Measurements from ENCODE around the gene CGAS.
"Not testable (repeated sequence)": the region's sequence is repeated elsewhere in the genome, so short reads cannot be mapped to it uniquely, and the experiment has no call there.

CGAS gene

DNA sequence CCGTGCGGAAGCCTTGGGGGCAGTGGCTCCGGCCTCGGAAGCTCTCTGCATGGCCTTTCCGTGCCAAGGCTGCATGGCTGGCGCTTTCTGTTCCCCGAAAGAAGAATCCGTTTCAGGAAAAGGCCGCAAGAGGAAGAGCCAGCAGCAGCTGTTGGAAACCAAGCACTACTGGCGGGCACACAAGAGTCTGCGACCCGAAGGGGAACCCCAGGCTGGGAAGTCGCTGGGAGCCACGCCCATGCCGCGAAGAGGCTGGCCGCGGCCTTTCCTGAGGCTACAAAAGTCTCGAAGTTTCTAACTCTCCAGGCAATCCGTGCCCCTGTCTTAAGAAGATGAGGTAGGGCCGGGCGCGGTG lies at the start of gene CGAS:
Gene CGAS (minus strand): TSS at position 191 of the 355 bp plus-strand sequence. CDS start 116 bp downstream, at position 75.
- peak; percentile 70 for DNase-seq (ENCODE audit: low spot score)

DNA sequence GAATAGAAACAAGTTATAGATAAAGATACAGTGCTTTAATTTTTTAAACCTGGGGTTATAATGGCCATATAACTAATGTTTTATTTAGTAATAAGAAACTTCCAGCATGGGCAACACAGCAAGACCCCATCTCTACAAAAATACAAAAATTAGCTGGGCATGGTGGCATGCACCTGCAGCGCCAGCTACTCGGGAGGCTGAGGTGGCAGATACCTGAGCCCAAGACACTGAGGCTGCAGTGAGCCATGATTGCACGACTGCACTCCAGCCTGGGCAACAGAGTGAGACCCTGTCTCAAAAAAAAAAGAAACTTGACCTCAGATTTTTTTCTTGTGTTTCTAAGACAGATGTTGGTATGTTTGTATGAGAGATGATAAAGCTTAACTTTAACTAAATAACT lies 45.8 kb upstream of the CGAS start:
- no peak for DNase-seq (ENCODE audit: low spot score)

DNA sequence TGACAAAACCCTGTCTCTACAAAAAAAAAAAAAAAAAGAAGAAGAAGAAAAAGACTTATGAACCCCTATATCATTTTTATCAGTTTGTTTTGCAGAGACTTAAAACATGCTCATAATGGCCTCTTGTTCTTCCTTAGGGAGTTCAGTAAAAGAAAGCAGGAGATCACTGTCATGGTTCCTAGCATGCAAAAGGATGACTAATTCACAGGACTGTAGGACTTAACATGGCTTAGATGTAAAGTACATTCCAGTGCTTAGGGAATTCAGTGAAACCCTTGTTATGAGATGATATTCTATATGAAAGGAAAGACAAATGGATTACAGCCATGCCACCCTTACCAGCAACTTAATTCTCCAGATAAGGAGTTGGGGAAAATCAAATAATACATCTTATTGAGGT lies 39.3 kb upstream of the CGAS start:
- DNase-seq (ENCODE audit: low spot score), result no peak

DNA sequence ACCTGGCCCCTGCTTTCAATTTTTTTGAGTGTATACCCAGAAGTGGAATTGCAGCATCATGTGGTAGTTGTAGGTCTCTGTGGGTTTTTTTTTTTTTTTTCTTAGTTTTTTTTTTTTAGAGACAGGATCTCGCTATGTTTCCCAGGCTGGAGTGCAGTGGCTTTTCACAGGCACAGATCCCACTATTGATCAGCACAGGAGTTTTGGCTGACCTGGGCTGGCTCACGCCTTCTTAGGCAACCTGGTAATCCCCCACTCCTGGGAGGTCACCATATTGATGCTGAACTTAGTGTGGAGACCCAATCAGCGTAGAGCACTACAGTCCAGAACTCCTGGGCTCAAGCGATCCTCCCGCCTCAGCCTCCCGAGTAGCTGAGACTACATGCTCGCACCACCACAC lies 35.4 kb upstream of the CGAS start:
- DNase-seq (ENCODE audit: low spot score), result no peak

DNA sequence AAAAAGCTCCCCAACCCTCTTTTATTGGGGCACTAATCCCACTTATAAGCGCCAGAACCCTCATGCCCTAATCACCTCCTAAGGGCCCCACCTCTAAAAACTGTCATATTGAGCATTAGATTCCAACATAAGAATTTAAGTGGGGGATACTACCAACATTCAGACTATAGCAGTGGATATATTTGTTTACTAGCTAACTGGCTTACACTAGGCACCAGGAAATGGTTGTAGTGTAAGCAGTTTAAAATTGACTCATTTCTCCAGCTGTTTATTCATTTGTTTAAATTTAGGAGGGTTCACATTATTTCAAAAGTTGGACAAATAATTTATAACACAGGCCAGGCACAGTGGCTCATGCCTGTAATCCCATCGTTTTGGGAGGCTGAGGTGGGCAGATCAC lies 32.3 kb upstream of the CGAS start:
- DNase-seq (ENCODE audit: low spot score), result no peak

DNA sequence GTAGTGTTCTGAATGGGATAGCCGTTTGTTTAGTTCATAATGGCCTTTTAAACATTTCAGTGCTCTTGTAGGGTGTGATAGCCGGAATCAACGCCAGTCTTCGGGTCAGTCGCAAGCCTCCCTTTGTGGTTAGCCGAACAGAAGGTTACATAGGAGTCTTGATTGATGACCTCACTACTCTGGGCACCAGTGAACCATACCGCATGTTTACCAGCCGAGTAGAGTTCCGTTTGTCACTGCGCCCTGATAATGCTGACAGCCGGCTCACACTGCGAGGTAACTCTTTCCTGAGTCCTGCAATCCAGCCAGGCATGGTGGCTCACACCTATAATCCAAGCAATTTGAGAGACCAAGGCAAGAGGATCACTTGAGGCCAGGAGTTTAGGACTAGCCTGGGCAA lies 29.9 kb upstream of the CGAS start:
- DNase-seq (ENCODE audit: low spot score), result no peak

DNA sequence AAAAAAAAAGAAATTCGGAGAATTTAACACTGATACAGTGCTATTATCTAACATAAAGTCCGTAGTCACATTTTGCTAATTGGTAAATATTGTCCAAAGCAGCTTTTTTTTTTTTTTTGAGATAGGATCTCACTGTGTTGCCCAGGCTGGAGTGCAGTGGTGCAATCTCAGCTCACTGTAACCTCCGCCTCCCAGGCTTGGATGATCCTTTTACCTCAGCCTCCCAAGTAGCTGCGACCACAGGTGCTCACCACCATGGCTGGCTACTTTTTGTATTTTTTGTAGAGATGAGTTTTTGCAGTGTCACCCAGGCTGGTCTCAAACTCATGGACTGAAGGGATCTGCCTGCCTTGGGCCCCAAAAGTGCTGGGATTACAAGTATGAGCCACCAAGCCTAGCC lies 25.3 kb upstream of the CGAS start:
- DNase-seq (ENCODE audit: low spot score), result no peak

DNA sequence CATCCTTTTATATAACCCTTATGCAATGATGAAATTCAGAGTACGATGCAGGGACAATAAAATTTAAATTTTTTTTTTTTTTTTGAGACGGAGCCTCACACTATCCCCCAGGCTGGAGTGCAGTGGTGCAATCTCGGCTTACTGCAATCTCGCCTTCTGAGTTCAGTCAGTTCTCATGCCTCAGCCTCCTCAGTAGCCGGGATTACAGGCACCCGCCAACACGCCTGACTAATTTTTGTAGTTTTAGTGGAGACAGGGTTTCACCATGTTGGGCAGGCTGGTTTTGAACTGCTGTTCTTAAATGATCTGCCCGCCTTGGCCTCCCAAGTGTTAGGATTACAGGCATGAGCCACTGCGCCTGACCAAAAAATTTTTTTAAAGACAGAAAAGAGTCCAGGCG lies 24.6 kb upstream of the CGAS start:
- DNase-seq (ENCODE audit: low spot score), result no peak

DNA sequence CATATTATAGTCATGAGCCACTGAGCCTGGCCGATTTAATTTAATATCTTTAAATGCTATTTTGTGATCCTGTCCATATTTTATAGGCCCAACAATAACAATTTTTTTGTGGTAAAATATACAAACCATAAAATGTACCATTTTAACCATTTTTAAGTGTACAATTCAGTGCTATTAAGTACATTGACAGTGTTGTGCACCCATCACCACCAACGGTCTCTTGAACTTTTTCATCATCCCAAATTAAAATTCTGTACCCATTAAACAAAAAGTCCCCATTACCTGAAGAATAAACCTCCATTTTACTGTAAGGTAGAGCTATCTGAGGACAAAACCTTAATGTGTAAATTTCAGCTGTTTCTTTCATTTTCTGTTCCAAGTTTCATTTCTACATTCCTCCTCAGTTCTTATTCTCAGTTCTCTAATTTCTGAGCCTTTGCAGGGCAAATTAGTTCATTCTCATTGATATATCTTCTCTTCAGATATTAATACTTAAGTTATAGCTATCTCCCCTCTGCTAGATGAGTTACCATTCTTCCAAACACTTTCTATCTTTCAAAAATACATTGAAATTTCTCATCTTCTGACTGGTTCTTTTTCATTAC lies 19.7 kb upstream of the CGAS start:
- DNase-seq (ENCODE audit: low spot score), result no peak

DNA sequence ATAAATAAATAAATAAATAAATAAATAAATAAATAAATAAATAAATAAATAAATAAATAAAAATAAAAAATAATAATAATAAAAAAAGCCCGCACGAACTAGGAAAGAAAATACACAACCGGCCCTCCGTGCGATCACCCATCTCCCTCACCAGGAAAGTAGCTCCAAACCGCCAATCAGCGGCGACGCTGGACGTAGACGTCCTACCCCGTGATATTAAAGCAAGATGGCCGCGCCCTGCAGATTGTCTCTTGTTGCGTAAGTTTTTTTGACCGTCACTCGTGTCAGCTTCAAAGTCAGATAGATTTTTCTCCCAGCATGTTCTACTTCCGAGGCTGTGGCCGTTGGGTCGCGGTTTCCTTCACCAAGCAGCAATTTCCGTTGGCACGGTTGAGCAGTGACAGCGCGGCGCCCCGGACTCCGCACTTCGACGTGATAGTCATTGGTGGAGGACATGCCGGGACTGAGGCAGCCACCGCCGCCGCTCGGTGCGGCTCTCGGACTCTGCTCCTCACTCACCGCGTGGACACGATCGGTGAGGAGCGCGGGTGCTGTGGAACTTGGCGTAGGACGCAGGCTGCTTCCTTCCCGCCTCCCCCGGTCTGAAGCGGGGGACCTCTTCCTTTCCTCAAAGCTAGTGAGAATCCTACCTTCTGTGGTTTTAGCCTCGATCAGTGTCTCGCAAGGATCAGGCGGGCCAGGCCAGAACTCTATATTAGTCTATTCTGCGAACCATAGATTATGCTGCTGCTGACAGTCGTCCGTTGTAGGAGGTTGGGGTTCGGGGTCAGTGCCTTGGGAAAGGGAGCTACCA lies 9.6 kb upstream of the CGAS start, which contains the start of gene MTO1:
Gene MTO1 (plus strand): TSS at position 201 of the 814 bp plus-strand sequence. CDS start 118 bp downstream, at position 319.
- peak; percentile 95 for DNase-seq (ENCODE audit: low spot score)

DNA sequence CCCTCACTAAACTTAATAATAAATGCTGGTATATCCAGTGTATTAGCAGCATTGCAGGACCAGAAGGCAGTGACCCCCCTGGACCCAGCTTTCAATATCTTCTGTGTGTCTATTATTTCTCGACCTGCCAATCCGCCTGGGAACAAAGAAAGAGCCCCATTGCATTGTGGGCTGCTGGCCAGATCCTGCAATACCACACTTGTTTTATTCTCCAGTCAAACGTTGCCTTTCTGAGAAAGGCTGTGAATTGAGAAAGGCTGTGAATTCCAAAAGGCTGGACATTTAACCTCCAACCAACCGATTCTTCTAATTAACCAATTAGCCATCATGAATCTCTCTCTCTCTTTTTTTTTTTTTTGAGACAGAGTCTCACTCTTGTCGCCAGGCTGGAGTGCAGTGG lies 8.0 kb upstream of the CGAS start:
- no peak for DNase-seq (ENCODE audit: low spot score)

DNA sequence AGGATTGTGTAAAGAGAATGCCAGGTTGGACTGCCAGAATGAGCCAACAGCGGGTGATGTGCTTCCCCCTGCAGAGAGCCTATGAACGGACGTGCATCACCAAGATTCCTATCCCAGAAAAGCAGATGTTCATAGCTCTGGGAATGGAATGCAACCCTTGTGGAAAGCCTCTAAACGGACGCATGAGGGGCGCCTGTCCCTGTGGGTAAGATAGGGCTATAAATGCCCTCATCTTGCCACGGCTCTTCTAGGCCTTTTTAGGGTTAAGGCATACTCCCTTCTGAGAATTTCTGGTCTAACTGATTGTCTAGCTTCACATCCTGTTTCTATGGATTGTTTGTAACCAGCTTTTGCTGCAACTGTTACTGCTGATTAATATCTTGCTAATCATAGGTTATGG lies 7.4 kb upstream of the CGAS start:
- DNase-seq (ENCODE audit: low spot score), result not testable (repeated sequence)

DNA sequence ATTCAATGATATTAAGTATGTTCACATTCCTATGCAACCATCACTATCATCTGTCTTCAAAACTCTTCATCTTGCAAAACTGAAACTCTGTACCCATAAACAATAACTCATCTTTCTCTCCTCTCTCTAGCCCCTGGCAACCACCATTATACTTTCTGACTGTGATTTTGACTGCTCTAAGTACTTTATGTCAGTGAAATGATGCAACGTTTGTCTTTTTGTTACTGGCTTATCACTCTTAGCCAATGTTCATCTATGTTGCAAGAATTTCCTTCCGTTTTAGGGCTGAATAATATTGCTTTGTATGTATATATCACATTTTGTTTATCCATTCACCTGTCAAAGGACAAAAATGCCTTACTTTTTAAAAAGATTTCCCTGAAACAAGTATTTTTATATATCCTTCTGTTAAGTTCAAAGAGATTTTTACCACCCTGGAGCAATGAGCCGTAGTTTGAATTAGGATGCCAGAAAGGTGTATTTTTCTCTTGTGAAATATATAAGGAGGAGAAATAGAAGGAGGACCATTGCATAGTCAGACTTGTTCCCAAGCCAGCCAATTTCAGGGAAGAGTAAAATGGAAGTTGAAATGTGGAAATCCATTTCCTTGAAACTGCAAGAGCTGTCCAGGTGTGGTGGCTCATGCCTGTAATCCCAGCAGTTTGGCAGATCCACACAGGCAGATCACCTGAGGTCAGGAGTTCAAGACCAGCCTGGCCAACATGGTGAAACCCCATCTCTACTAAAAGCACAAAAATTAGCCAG lies 4.0 kb upstream of the CGAS start:
- DNase-seq (ENCODE audit: low spot score), result no peak

DNA sequence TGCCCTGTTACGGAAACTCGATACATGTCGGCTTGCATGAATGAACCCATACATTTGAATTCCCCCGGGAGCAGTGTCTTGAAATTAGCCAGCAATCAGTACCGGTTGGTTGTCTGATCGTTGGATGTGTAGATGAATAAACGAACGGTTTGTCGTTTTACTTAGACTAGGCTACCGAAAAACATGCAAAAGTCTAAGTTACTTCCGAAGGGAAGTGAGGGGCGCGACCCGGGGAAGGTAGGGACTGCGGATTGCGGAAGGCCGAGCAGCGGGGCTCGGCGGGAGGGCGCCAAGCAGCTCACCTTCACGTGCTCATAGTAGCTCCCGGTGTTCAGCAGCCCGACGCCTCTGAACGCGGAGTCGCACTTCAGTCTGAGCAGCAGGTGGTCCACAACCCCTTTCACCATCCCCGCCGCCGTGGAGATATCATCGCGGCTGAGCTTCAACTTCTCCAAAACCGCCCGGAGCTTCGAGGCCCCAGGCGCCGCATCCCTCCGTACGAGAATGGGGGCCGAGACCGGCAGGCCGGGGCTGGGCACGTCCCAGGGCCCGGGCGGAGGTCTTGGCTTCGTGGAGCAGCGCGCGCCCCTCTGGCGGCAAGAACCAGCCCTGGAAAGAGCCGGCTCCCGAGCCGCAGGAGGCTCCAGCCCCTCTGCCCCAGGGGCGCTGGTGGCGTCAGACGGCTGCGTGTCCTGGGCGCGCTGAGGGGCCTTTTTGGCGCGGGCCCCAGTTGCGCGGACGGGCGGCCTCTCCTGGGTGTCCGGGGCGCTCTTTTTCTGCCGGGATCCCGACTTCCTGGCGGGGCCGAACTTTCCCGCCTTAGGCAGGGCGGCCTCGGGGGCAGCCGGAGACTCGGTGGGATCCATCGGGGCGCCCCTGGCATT lies 632 bp downstream of the CGAS start:
- peak; percentile 51 for DNase-seq (ENCODE audit: low spot score)

DNA sequence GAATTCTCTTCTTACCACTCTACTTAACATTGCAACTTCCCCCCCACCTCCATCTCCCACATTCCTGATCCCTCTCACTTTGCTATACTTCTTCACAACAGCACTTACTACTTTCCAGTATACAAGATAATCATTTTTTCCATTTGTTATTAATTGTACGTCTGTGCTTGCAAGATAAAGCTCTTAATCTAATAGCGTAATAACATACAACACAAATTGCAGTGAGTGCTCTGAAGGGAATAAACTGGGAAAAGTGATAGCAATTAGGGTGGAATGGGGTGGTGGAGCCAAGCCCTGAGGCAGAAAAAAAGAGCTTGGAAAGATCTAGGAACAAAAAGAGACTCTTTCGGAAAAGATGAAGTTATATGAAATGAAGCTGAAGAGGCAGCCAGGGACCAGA lies 8.5 kb downstream of the CGAS start:
- no peak for DNase-seq (ENCODE audit: low spot score)

DNA sequence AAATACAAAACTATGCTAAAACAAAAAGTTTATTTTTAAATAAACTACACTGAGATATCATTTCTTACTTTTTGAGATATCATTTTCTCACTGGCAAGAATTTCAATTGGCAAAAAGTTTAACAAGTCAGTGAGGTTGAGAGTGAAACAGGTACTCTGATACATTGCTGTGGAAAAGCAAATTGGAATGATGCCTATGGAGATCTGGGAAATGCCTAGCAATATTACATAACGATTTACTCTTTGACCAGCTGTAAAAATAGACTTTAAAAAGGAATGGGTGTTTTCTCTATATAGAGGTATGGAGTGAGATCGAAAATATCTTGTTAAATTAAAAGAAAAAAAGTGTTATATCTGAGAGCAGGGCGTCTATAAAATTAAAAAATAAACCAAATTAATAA lies 16.9 kb downstream of the CGAS start:
- DNase-seq (ENCODE audit: low spot score), result no peak

DNA sequence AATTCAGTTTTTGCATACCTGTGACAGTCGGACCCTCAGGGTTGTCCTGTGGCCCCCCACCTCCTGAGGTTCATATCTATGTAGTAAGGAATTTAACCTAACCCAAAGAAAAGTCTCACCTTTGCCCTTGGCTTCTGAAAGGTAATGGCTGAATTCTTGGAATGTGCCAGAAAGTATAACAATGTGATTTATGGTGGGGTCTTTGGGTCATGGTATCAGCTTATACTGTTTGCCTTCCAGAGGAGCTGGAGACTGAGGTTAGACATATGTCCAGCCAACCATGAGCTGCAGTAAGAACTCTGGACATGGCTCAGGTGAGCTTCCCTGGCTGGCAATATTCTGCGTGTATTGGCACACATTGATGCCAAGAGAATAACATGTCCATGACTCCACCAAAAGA lies 30.6 kb downstream of the CGAS start:
- DNase-seq (ENCODE audit: low spot score), result no peak

DNA sequence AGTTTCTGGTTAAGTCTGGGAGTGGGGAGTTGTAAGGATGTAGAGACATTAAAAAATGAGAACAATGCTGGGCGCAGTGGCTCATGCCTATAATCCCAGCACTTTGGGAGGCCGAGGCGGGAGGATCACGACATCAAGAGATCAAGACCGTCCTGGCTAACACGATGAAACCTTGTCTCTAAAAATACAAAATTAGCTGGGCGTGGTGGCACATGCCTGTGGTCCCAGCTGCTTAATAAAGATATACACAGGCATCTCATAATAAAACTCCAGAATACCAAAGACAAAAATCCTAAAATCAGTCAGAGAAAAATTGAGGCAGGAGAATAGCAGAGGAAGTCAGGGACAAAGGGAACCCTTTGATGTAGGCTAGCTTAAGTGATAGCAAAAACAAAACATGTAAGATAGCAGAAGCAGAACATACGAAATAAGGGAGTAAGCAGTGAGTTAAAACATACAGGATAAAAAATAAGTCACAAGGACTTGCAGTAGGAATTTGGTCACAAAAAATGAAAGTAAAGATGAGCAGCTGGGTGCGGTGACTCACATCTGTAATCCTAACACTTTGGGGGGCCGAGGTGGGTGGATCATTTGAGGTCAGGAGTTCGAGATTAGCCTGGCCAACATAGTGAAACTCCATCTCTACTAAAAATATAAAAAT lies 33.9 kb downstream of the CGAS start:
- DNase-seq (ENCODE audit: low spot score), result no peak

DNA sequence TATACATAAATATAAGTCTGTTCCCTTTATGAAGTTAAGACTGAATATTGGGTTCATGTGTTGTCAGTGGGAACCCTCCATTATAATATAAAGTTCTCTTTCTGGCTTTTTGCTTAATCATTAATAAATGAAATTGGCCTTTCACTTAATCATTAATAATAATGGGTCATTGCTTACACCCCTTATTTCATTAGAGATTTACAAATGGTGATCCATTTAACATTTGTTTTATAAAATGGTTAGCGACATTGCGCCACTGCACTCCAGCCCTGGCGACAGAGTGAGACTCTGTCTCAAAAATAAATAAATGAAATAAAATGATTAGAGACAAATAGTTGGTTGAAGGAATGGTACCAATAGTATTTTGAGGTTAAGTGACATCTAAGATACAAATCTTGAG lies 39.0 kb downstream of the CGAS start:
- DNase-seq (ENCODE audit: low spot score), result no peak

DNA sequence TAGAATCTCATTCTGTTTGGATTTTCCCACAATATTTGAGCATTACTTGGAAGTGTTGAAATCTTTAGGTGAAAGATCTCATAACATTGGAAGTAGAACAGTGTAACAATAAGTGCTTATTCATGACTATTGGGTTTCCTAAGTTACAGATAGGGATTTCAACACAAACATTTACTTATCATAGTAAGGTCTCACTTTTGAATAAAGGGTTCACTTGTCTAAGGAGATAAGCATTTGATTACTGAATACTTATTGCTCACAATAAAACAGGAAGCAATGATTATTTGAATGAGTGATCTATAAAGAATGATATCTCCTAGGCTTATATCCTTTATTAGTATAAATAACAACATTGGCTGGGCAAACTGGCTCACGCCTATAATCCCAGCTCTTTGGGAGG lies 42.7 kb downstream of the CGAS start:
- DNase-seq (ENCODE audit: low spot score), result no peak

DNA sequence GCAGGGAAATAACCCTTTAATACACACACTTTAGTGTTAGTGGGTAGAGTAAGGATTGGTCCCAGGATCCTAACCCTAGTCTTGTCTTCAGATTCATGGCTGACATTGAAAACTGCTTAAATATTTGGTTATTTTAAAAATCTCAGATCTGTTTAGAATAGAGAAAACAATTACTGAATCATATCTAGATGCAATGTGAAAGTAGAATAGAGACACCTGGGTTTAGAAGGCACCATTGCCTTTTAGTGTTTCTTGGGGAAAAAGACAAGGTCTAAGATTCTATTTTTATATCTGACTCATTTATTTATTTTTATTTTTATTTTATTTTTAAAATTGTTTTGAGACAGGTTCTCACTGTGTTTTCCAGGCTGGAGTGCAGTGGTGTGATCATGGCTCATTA lies 51.4 kb downstream of the CGAS start:
- no peak for DNase-seq (ENCODE audit: low spot score)

DNA sequence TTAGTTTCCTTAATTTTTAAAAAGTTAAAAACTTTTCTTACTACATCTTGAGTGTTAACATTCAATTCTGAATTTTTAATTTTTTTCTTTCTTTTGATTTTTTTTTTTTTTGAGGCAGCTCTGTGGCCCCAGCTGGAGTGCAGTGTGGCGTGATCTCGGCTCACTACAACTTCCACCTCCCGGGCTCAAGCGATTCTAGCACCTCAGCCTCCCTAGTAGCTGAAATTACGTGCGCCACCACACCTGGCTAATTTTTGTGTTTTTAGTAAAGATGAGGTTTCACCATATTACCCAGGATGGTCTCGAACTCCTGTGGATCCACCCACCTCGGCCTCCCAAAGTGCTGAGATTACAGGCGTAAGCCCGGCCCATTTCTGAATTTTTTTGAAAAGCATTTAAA lies 56.2 kb downstream of the CGAS start:
- no peak for DNase-seq (ENCODE audit: low spot score)
